ENCODE results near the gene SGSM2. TPM values are rescaled to one million over a fixed set of nuclear protein-coding genes. Genes with fewer than 3 reads are reported as not detected.

Gene SGSM2
- total RNA-seq, 1 experiment from 2014 or later = 65.6 TPM

DNA sequence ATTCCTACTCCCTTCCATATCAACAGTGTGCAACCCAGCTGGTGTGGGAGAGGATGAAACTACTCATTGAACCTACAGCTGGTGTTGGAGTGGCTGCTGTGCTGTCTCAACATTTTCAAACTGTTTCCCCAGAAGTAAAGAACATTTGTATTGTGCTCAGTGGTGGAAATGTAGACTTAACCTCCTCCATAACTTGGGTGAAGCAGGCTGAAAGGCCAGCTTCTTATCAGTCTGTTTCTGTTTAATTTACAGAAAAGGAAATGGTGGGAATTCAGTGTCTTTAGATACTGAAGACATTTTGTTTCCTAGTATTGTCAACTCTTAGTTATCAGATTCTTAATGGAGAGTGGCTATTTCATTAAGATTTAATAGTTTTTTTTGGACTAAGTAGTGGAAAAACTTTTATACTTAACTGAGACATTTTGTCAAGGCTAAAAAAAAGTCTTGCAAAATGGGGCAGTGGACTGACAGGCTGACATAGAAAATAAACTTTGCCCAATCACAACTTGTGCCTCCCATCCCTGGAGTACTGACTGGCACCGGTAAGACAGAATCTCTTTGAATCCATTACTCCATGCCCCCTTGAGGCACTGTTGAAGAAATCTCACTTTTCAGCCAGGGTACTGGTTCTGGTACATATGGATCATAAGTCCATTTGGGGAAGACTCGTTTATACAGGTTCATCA is 13.5 kb upstream of the SGSM2 start:
- TF ChIP-seq, protein P1, sequence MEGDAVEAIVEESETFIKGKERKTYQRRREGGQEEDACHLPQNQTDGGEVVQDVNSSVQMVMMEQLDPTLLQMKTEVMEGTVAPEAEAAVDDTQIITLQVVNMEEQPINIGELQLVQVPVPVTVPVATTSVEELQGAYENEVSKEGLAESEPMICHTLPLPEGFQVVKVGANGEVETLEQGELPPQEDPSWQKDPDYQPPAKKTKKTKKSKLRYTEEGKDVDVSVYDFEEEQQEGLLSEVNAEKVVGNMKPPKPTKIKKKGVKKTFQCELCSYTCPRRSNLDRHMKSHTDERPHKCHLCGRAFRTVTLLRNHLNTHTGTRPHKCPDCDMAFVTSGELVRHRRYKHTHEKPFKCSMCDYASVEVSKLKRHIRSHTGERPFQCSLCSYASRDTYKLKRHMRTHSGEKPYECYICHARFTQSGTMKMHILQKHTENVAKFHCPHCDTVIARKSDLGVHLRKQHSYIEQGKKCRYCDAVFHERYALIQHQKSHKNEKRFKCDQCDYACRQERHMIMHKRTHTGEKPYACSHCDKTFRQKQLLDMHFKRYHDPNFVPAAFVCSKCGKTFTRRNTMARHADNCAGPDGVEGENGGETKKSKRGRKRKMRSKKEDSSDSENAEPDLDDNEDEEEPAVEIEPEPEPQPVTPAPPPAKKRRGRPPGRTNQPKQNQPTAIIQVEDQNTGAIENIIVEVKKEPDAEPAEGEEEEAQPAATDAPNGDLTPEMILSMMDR (IDR thresholded peaks at IDR 0.05; ENCODE audit: insufficient read depth in 1 of 2, low read depth in 1 of 2, low read length in 1 of 2, severe bottlenecking in 1 of 2, unreplicated experiment in 1 of 2) = no peak
- no peak for DNase-seq
- H3K9me3 ChIP-seq = no peaks in the 10 kb centered on the region
- no peak overlapping the region for H3K27ac Mint-ChIP-seq (ENCODE audit: unreplicated experiment)
- intact Hi-C loops (cut with micrococcal nuclease; ENCODE audit: unreplicated experiment) = no loop called here
- H3K4me3 Mint-ChIP-seq (ENCODE audit: unreplicated experiment) = no peak overlapping the region
- H3K36me3 ChIP-seq (ENCODE audit: control insufficient read depth, insufficient read depth, low read length) = peaks cover 3% of the 10 kb centered on the region
- peaks cover 15% of the 10 kb centered on the region for H3K4me1 Mint-ChIP-seq (ENCODE audit: low read depth, unreplicated experiment)
- no peaks in the 10 kb centered on the region for H3K27me3 ChIP-seq (replicated peaks; ENCODE audit: control insufficient read depth, insufficient read depth, low read length)
- BruUV-seq (replicated peaks) = TSS peak; percentile 26
- no peak overlapping the region for H3K4me3 ChIP-seq (ENCODE audit: low read depth, low read length)
- H3K36me3 Mint-ChIP-seq (ENCODE audit: insufficient read depth, unreplicated experiment) = peaks cover 38% of the 10 kb centered on the region
- CTCF ChIA-PET = interaction anchor here (1.5 kb wide), 1 partner anchor 29 kb away, joined by 5 read pairs; no protein-coding TSS in a partner anchor
- POLR2A ChIA-PET = no interaction called here
- H3K4me1 ChIP-seq = peaks cover 15% of the 10 kb centered on the region
- H3K27me3 Mint-ChIP-seq (ENCODE audit: insufficient read depth, unreplicated experiment) = no peaks in the 10 kb centered on the region
- H3K9me3 Mint-ChIP-seq (ENCODE audit: unreplicated experiment) = peaks cover 6% of the 10 kb centered on the region

DNA sequence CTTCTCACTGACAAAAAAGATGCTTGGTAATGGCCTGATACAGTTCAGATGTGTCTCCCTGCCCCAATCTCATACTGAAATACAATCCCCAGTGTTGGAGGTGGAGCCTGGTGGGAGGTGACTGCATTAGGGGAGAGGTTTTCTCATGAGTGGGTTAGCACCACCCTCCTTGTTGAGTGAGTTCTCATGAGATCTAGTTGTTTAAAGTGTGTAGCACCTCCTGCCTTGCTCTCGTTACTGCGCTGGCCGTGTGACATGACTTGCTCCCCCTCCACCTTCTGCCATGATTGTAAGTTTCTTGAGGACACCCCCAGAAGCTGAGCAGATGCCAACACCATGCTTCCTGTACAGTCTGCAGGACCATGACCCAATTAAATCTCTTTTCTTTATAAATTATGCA is 6.0 kb upstream of the SGSM2 start:
- Mint-ChIP-seq H3K4me1 (ENCODE audit: low read depth, unreplicated experiment) (peaks cover 6% of the 10 kb centered on the region), H3K27ac (ENCODE audit: unreplicated experiment) (no peak overlapping the region), H3K4me3 (ENCODE audit: unreplicated experiment) (no peak overlapping the region), H3K36me3 (ENCODE audit: insufficient read depth, unreplicated experiment) (no peaks in the 10 kb centered on the region), H3K9me3 (ENCODE audit: unreplicated experiment) (no peaks in the 10 kb centered on the region), H3K27me3 (ENCODE audit: insufficient read depth, unreplicated experiment) (no peaks in the 10 kb centered on the region)
- DNase-seq = no peak
- no peak overlapping the region for H3K4me3 ChIP-seq (ENCODE audit: low read depth, low read length)
- ChIA-PET CTCF (no interaction called here), POLR2A (no interaction called here)
- H3K27me3 ChIP-seq (replicated peaks; ENCODE audit: control insufficient read depth, insufficient read depth, low read length) = no peaks in the 10 kb centered on the region
- TF ChIP-seq, protein P1 (IDR thresholded peaks at IDR 0.05; ENCODE audit: insufficient read depth in 1 of 2, low read depth in 1 of 2, low read length in 1 of 2, severe bottlenecking in 1 of 2, unreplicated experiment in 1 of 2) = no peak
- peaks cover 8% of the 10 kb centered on the region; the same call in 1 of the 2 replicates for H3K4me1 ChIP-seq
- peaks cover 3% of the 10 kb centered on the region for H3K36me3 ChIP-seq (ENCODE audit: control insufficient read depth, insufficient read depth, low read length)
- no TSS peak for BruUV-seq (replicated peaks)
- intact Hi-C loops (cut with micrococcal nuclease; ENCODE audit: unreplicated experiment) = no loop called here
- H3K9me3 ChIP-seq = no peaks in the 10 kb centered on the region

GRCh38 chr17:2335726-2336214 is 1.5 kb upstream of the SGSM2 start:
- Histone ChIP-seq H3K4me3 (ENCODE audit: low read depth, low read length) (peak overlapping the region; percentile 72), H3K36me3 (ENCODE audit: control insufficient read depth, insufficient read depth, low read length) (peaks cover 3% of the 10 kb centered on the region), H3K4me1 (peaks cover 13% of the 10 kb centered on the region; the same call in 1 of the 2 replicates), H3K9me3 (no peaks in the 10 kb centered on the region), H3K27me3 (replicated peaks; ENCODE audit: control insufficient read depth, insufficient read depth, low read length) (no peaks in the 10 kb centered on the region)
- TF ChIP-seq, protein P1 (IDR thresholded peaks at IDR 0.05; ENCODE audit: insufficient read depth in 1 of 2, low read depth in 1 of 2, low read length in 1 of 2, severe bottlenecking in 1 of 2, unreplicated experiment in 1 of 2) = no peak
- BruUV-seq (replicated peaks) = TSS peak; percentile 47
- Mint-ChIP-seq H3K4me1 (ENCODE audit: low read depth, unreplicated experiment) (peaks cover 6% of the 10 kb centered on the region), H3K27ac (ENCODE audit: unreplicated experiment) (peak overlapping the region; percentile 95), H3K36me3 (ENCODE audit: insufficient read depth, unreplicated experiment) (no peaks in the 10 kb centered on the region), H3K27me3 (ENCODE audit: insufficient read depth, unreplicated experiment) (no peaks in the 10 kb centered on the region), H3K9me3 (ENCODE audit: unreplicated experiment) (no peaks in the 10 kb centered on the region), H3K4me3 (ENCODE audit: unreplicated experiment) (peak overlapping the region; percentile 99)
- ChIA-PET CTCF (interaction anchor here (0.5 to 3.5 kb wide), 5 partner anchors 12 to 374 kb away, joined by 3 to 60 read pairs (median 10); partner anchors contain the start of genes SMG6 and SRR), POLR2A (interaction anchor here (0.6 to 3.2 kb wide), 10 partner anchors 10 to 350 kb away, joined by 3 to 29 read pairs (median 10); partner anchors contain the start of genes PAFAH1B1, SMG6 and SRR)
- intact Hi-C loops (cut with micrococcal nuclease; ENCODE audit: unreplicated experiment) = loop anchor here (1.0 kb wide), 2 partner anchors 18 to 32 kb away; partner anchors contain the start of genes SMG6 and SRR
- no peak for DNase-seq
